GM23338 (cell line): ENCODE results near the gene OR1M1. TPM values are rescaled to one million over a fixed set of nuclear protein-coding genes. Genes with fewer than 3 reads are reported as not detected.
A peak's percentile ranks its signal among the peaks of the same experiment; 100 is the strongest.
"Not testable (repeated sequence)": the region's sequence is repeated elsewhere in the genome, so short reads cannot be mapped to it uniquely, and the experiment has no call there.

Source experiments
- ATAC-seq: fragments of 200-7000 bp; cut with Tn5 transposase; 3 replicates; pipeline ENCODE4 v1.9.1; 2020
- DNase-seq: peaks from one replicate; pipeline ENCODE4 v3.0.0-alpha.2; 2015; ENCODE audit warnings: low spot score
- H2AFZ ChIP-seq: fragments of 200-600 bp; sonication (generic); 2 replicates; pipeline ENCODE4 v1.8.0; 2016; ENCODE audit warnings: antibody characterized with exemption, mild to moderate bottlenecking, moderate library complexity
- H3F3A ChIP-seq: fragments of 200-600 bp; sonication (generic); replicated peaks from 2 replicates; pipeline ENCODE4 v1.8.0; 2017; ENCODE audit warnings: antibody characterized with exemption, mixed run types, low read depth
- H3K27ac ChIP-seq: fragments of 200-600 bp; sonication (generic); 2 replicates; pipeline ENCODE4 v1.6.1; 2016; ENCODE audit warnings: low read depth
- H3K27me3 ChIP-seq: fragments of 200-600 bp; sonication (generic); 2 replicates; pipeline ENCODE4 v1.8.0; 2016; ENCODE audit warnings: mild to moderate bottlenecking, mixed run types, moderate library complexity; ENCODE audit not compliant: insufficient read depth
- H3K36me3 ChIP-seq: fragments of 200-600 bp; sonication (generic); 2 replicates; pipeline ENCODE4 v1.8.0; 2016; ENCODE audit warnings: mild to moderate bottlenecking; ENCODE audit not compliant: insufficient read depth
- H3K4me1 ChIP-seq: fragments of 200-600 bp; sonication (generic); 2 replicates; pipeline ENCODE4 v1.8.0; 2016; ENCODE audit warnings: mild to moderate bottlenecking, moderate library complexity; ENCODE audit not compliant: insufficient read depth
- H3K4me2 ChIP-seq: fragments of 200-600 bp; sonication (generic); 2 replicates; pipeline ENCODE4 v1.7.1; 2017; ENCODE audit warnings: mixed run types
- H3K4me3 ChIP-seq: fragments of 200-600 bp; sonication (generic); 2 replicates; pipeline ENCODE4 v1.6.1; 2016; ENCODE audit warnings: mixed run types
- H3K79me2 ChIP-seq: fragments of 200-600 bp; sonication (generic); replicated peaks from 2 replicates; pipeline ENCODE4 v1.8.0; 2017; ENCODE audit warnings: mild to moderate bottlenecking; ENCODE audit not compliant: insufficient read depth
- H3K9me2 ChIP-seq: fragments of 200-600 bp; sonication (generic); 2 replicates; pipeline ENCODE4 v1.8.0; 2017; ENCODE audit not compliant: insufficient read depth
- H4K20me1 ChIP-seq: fragments of 200-600 bp; sonication (generic); replicated peaks from 2 replicates; pipeline ENCODE4 v1.8.0; 2017; ENCODE audit warnings: mild to moderate bottlenecking; ENCODE audit not compliant: insufficient read depth
- H3K27ac Mint-ChIP-seq: 2 replicates; pipeline ENCODE4 v1.8.0; 2020; ENCODE audit warnings: inconsistent platforms, mild to moderate bottlenecking, moderate library complexity, mixed read lengths
- H3K27me3 Mint-ChIP-seq: 3 replicates; pipeline ENCODE4 v1.8.0; 2022; ENCODE audit warnings: low read depth, mild to moderate bottlenecking, moderate library complexity, mixed read lengths, inconsistent platforms; ENCODE audit not compliant: insufficient read depth, poor library complexity
- H3K36me3 Mint-ChIP-seq: 3 replicates; pipeline ENCODE4 v1.8.0; 2021; ENCODE audit warnings: low read depth, mild to moderate bottlenecking, inconsistent platforms, moderate library complexity, mixed read lengths
- H3K4me1 Mint-ChIP-seq: 3 replicates; pipeline ENCODE4 v1.8.0; 2020; ENCODE audit warnings: mild to moderate bottlenecking, inconsistent platforms, mixed read lengths
- H3K4me3 Mint-ChIP-seq: 3 replicates; pipeline ENCODE4 v1.8.0; 2021; ENCODE audit warnings: moderate library complexity, mild to moderate bottlenecking, inconsistent platforms, mixed read lengths
- H3K9me3 Mint-ChIP-seq: 3 replicates; pipeline ENCODE4 v1.8.0; 2020; ENCODE audit warnings: moderate library complexity, mild to moderate bottlenecking, inconsistent platforms, mixed read lengths
- CREB1 ChIP-seq: fragments of 250-450 bp; sonication (Bioruptor Pico); IDR thresholded peaks from 2 replicates; pipeline ENCODE4 v1.5.0; 2020; ENCODE audit warnings: low read depth, mild to moderate bottlenecking, moderate library complexity
- EZH2 ChIP-seq: fragments of 200-600 bp; sonication (generic); IDR thresholded peaks from one replicate; pipeline ENCODE4 v1.8.0; 2017; ENCODE audit warnings: antibody characterized with exemption, mild to moderate bottlenecking, low read depth; ENCODE audit not compliant: unreplicated experiment
- EZH2phosphoT487 ChIP-seq: fragments of 200-600 bp; sonication (generic); IDR thresholded peaks from one replicate; pipeline ENCODE4 v1.8.1; 2018; ENCODE audit warnings: antibody characterized with exemption; ENCODE audit not compliant: unreplicated experiment
- JUNB ChIP-seq: IDR thresholded peaks from one replicate; pipeline ENCODE4 v1.6.1; 2016; ENCODE audit warnings: antibody characterized with exemption; ENCODE audit not compliant: unreplicated experiment
- NANOG ChIP-seq: IDR thresholded peaks from 2 replicates; pipeline ENCODE4 v1.6.1; 2016; ENCODE audit warnings: antibody characterized with exemption, borderline replicate concordance
- POLR2AphosphoS5 ChIP-seq: IDR thresholded peaks from 2 replicates; pipeline ENCODE4 v1.6.1; 2016; ENCODE audit warnings: antibody characterized with exemption, low read depth
- REST ChIP-seq: IDR thresholded peaks from one replicate; pipeline ENCODE4 v1.6.1; 2018; ENCODE audit warnings: antibody characterized with exemption; ENCODE audit not compliant: unreplicated experiment
- STAT1 ChIP-seq: IDR thresholded peaks from one replicate; pipeline ENCODE4 v1.6.1; 2016; ENCODE audit warnings: antibody characterized with exemption; ENCODE audit not compliant: unreplicated experiment
- ZNF114 ChIP-seq: fragments of 250-450 bp; sonication (Bioruptor Pico); IDR thresholded peaks from 2 replicates; pipeline ENCODE4 v1.5.0; 2020; ENCODE audit warnings: mild to moderate bottlenecking, moderate library complexity
- polyA plus RNA-seq: library from polyadenylated mRNA; unstranded; fragments of >200 nt; fragmentation: Nextera tagmentation; extraction: Ambion mirVana; gene quantifications from 2 replicates; pipeline ENCODE4 v1.2.1, GENCODE V29; 2016
- total RNA-seq: library from RNA; depleted of rRNA; stranded (reverse); fragments of >200 nt; shearing (Covaris generic); gene quantifications from 2 replicates; pipeline ENCODE4 v1.2.3, GENCODE V29; 2014
- TF ChIP-seq, protein P1 (sequence below), 2 experiments: fragments of 200-600 bp in 1 of 2; sonication (generic) in 1 of 2; conservative IDR thresholded peaks; 2 replicates each; pipeline versions ENCODE4 v1.5.1 to v1.6.1; 2016 to 2017; ENCODE audit warnings: antibody characterized with exemption in 2 of 2, low read depth in 2 of 2, mild to moderate bottlenecking in 2 of 2, moderate library complexity in 1 of 2

OR1M1 gene
- total and polyA plus RNA-seq, 2 experiments from 2014 or later = not detected

DNA sequence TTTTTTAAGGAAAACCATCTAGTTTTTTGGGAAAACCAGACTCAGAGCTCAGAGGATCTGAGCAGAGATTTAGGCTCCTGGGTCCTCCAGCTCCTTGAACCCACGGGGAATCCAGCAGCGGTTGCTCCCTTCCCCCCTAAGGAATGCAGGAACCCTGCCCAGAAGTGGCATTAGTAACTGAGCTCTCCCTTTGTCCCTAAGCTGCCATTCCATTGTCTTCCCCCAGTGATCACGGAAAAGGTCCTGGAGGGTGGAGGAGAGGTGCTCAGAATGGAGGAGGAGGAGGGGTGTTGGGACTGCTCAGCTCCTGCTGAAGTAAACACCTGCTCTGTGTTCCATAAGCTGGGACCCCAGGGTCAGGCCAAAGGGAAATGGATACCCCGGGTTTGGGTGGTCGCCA is 16.8 kb upstream of the OR1M1 start (continued):
- TF ChIP-seq EZH2 (no peak), CREB1 (CRISPR knock-in tag) (no peak), JUNB (no peak), STAT1 (no peak), POLR2AphosphoS5 (no peak), REST (no peak)
- TF ChIP-seq, protein P1, sequence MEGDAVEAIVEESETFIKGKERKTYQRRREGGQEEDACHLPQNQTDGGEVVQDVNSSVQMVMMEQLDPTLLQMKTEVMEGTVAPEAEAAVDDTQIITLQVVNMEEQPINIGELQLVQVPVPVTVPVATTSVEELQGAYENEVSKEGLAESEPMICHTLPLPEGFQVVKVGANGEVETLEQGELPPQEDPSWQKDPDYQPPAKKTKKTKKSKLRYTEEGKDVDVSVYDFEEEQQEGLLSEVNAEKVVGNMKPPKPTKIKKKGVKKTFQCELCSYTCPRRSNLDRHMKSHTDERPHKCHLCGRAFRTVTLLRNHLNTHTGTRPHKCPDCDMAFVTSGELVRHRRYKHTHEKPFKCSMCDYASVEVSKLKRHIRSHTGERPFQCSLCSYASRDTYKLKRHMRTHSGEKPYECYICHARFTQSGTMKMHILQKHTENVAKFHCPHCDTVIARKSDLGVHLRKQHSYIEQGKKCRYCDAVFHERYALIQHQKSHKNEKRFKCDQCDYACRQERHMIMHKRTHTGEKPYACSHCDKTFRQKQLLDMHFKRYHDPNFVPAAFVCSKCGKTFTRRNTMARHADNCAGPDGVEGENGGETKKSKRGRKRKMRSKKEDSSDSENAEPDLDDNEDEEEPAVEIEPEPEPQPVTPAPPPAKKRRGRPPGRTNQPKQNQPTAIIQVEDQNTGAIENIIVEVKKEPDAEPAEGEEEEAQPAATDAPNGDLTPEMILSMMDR (conservative IDR thresholded peaks at IDR 0.05; ENCODE audit: low read depth in 2 of 2) = no peak

- H3K36me3 ChIP-seq, H3K4me3 ChIP-seq, ATAC-seq, H4K20me1 ChIP-seq, H3K79me2 ChIP-seq, H3K27ac Mint-ChIP-seq, H3K27me3 ChIP-seq, H3F3A ChIP-seq, H3K27me3 Mint-ChIP-seq, H3K4me3 Mint-ChIP-seq, H3K4me1 Mint-ChIP-seq, H3K4me2 ChIP-seq, DNase-seq, H2AFZ ChIP-seq, H3K9me2 ChIP-seq: not testable (repeated sequence)
- Histone ChIP-seq H3K4me1 (peaks cover 24% of the 10 kb centered on the region), H3K27ac (peak overlapping the region; percentile 72; the same call in 1 of the 2 replicates)
- peaks cover 32% of the 10 kb centered on the region for H3K36me3 Mint-ChIP-seq
- peaks cover 98% of the 10 kb centered on the region for H3K9me3 Mint-ChIP-seq
These were observed 15.1 kb upstream of the OR1M1 start for GRCh38 chr19:9071720-9072119.

GRCh38 chr19:9073806-9074205 is 13.1 kb upstream of the OR1M1 start:
- H3K36me3 Mint-ChIP-seq = peaks cover 37% of the 10 kb centered on the region
- ATAC-seq = no peak
- Histone ChIP-seq H4K20me1 (no peaks in the 10 kb centered on the region), H3K36me3 (no peaks in the 10 kb centered on the region), H3K4me2 (0 out of 2 replicates have a peak overlapping the region, but pooled peaks have one; percentile 2), H3K79me2 (no peaks in the 10 kb centered on the region), H2AFZ (0 out of 2 replicates have a peak overlapping the region, but pooled peaks have one; percentile 4), H3K4me1 (peaks cover 24% of the 10 kb centered on the region), H3K27ac (peak overlapping the region; percentile 78), H3F3A (no peaks in the 10 kb centered on the region; the same call in 1 of the 2 replicates), H3K9me2 (peaks cover 7% of the 10 kb centered on the region; the same call in 1 of the 2 replicates), H3K27me3 (no peaks in the 10 kb centered on the region), H3K4me3 (no peak overlapping the region)
- H3K27me3 Mint-ChIP-seq = peaks cover 1% of the 10 kb centered on the region
- H3K9me3 Mint-ChIP-seq = peaks cover 96% of the 10 kb centered on the region
- H3K4me1 Mint-ChIP-seq = no peaks in the 10 kb centered on the region
- peak; percentile 74 for DNase-seq
- no peak overlapping the region for H3K27ac Mint-ChIP-seq
- no peak overlapping the region for H3K4me3 Mint-ChIP-seq
- TF ChIP-seq CREB1 (CRISPR knock-in tag) (no peak), REST (no peak), STAT1 (no peak), ZNF114 (no peak), EZH2phosphoT487 (no peak), NANOG (no peak)
- TF ChIP-seq, protein P1 (conservative IDR thresholded peaks at IDR 0.05; ENCODE audit: low read depth in 2 of 2) = no peak
